Left lung (tissue), 10 donors: ENCODE results near the gene DNAAF8. TPM values are rescaled to one million over a fixed set of nuclear protein-coding genes. Genes with fewer than 3 reads are reported as not detected.

Experiments
- ATAC-seq: fragments of 200-7000 bp; cut with Tn5 transposase; one replicate; pipeline ENCODE4 v1.9.1; 2020; ENCODE audit warnings: moderate library complexity
- DNase-seq, 4 donors: peaks; one replicate each; pipeline ENCODE4 v3.0.0-alpha.2; 2013 to 2020
- H3K27ac ChIP-seq, 2 donors: fragments of 200-600 bp; sonication (generic) in 1 of 2; one replicate each; pipeline versions ENCODE4 v1.5.0 to v1.8.0; 2020 to 2021
- H3K27me3 ChIP-seq, 2 donors: fragments of 200-600 bp; sonication (generic) in 1 of 2; one replicate each; pipeline versions ENCODE4 v1.5.0 to v1.8.0; 2020 to 2021
- H3K36me3 ChIP-seq, 2 donors: fragments of 200-600 bp; sonication (generic) in 1 of 2; one replicate each; pipeline versions ENCODE4 v1.5.0 to v1.8.0; 2020 to 2021
- H3K4me1 ChIP-seq, 2 donors: fragments of 200-600 bp; one replicate each; pipeline ENCODE4 v1.8.0; 2021
- H3K4me3 ChIP-seq, 2 donors: fragments of 200-600 bp; sonication (generic) in 1 of 2; one replicate each; pipeline versions ENCODE4 v1.5.0 to v1.8.0; 2020 to 2021; ENCODE audit warnings: mild to moderate bottlenecking in 1 of 2
- H3K9me3 ChIP-seq, 2 donors: fragments of 200-600 bp; sonication (generic) in 1 of 2; one replicate each; pipeline versions ENCODE4 v1.5.0 to v1.8.0; 2020 to 2021
- CTCF ChIP-seq, 2 donors: fragments of 200-600 bp; sonication (generic) in 1 of 2; IDR thresholded peaks; one replicate each; pipeline versions ENCODE4 v1.5.0 to v1.8.0; 2021; ENCODE audit warnings: antibody characterized with exemption in 2 of 2
- intact Hi-C, 2 donors: fragments of 100-400 bp; cut with DNase I; formaldehyde crosslinking; loops; one replicate each; pipeline versions ENCODE4 v1.11.2 to v1.14.2; 2022
- polyA plus RNA-seq, 6 donors: library from polyadenylated mRNA; unstranded; fragments of 120-200 nt; gene quantifications; one replicate each; pipeline ENCODE4 v1.2.1, GENCODE V29; 2013; ENCODE audit not compliant: insufficient read length in 6 of 6
- total RNA-seq, 2 donors: library from RNA; stranded (reverse); fragmentation: NEBNext Ultra II Directional; extraction: Animal tissue kit (Norgen Biotek cat#: 25700); gene quantifications; one replicate each; pipeline ENCODE4 v1.2.1, GENCODE V29; 2021
- donor health status: DM: no; HTN: yes; CAD: no.
- donor health status: DM: no; HTN: no; CAD: no.

The DNAAF8 gene
- total and polyA plus RNA-seq, 8 donors, result 1.2 to 4.2 (median 2.9) TPM

- no peaks in the 10 kb centered on the region for H3K4me1 ChIP-seq
- no peaks in the 10 kb centered on the region for H3K9me3 ChIP-seq
- no peak overlapping the region for H3K4me3 ChIP-seq
- no peak for TF ChIP-seq CTCF (IDR thresholded peaks at IDR 0.05)
- H3K36me3 ChIP-seq, result no peaks in the 10 kb centered on the region
- H3K27me3 ChIP-seq, result no peaks in the 10 kb centered on the region
- H3K27ac ChIP-seq, result no peak overlapping the region
- ATAC-seq, result no peak
- peak in 1 of 4 donors; percentile 57 for DNase-seq
- intact Hi-C loops, result no loop called here
These were observed 51.6 kb downstream of the DNAAF8 start for GRCh38 chr16:4785758-4786433.

- Histone ChIP-seq H3K9me3 (no peaks in the 10 kb centered on the region), H3K27me3 (no peaks in the 10 kb centered on the region), H3K4me3 (no peak overlapping the region), H3K4me1 (no peaks in the 10 kb centered on the region), H3K36me3 (no peaks in the 10 kb centered on the region), H3K27ac (no peak overlapping the region)
- DNase-seq, result no peak
- no peak for ATAC-seq
- intact Hi-C loops, result no loop called here
- TF ChIP-seq CTCF (IDR thresholded peaks at IDR 0.05), result no peak
These were observed 52.7 kb downstream of the DNAAF8 start for GRCh38 chr16:4787068-4787467.

GRCh38 chr16:4787627-4788482 lies 53.5 kb downstream of the DNAAF8 start, which contains the start of gene SEPTIN12:
SEPTIN12 (minus strand) TSS chr16:4788345; CDS start chr16:4787645, 700 bp downstream.
- H3K36me3 ChIP-seq, result no peaks in the 10 kb centered on the region
- no peaks in the 10 kb centered on the region for H3K27me3 ChIP-seq
- ATAC-seq, result no peak
- H3K27ac ChIP-seq, result no peak within 1 kb of the TSS
- DNase-seq, result peak in 1 of 4 donors; percentile 43
- intact Hi-C loops, result no loop called here
- H3K9me3 ChIP-seq, result no peaks in the 10 kb centered on the region
- no peak within 1 kb of the TSS for H3K4me3 ChIP-seq
- TF ChIP-seq CTCF (IDR thresholded peaks at IDR 0.05), result no peak
- H3K4me1 ChIP-seq, result no peaks in the 10 kb centered on the region

- Histone ChIP-seq H3K27ac (no peak overlapping the region), H3K4me3 (no peak overlapping the region), H3K4me1 (no peaks in the 10 kb centered on the region), H3K9me3 (no peaks in the 10 kb centered on the region), H3K36me3 (no peaks in the 10 kb centered on the region), H3K27me3 (no peaks in the 10 kb centered on the region)
- peak in 1 of 4 donors; percentile 64 for DNase-seq
- no peak for TF ChIP-seq CTCF (IDR thresholded peaks at IDR 0.05)
- intact Hi-C loops, result no loop called here
- ATAC-seq, result peak; percentile 62
These were observed 54.2 kb downstream of the DNAAF8 start for GRCh38 chr16:4788489-4788889.

GRCh38 chr16:4788910-4789309 lies 54.6 kb downstream of the DNAAF8 start:
- no peaks in the 10 kb centered on the region for H3K36me3 ChIP-seq
- DNase-seq (peak in 1 of 4 donors; percentile 9), ATAC-seq (no peak)
- no peaks in the 10 kb centered on the region for H3K9me3 ChIP-seq
- H3K27me3 ChIP-seq, result no peaks in the 10 kb centered on the region
- intact Hi-C loops, result no loop called here
- no peak overlapping the region for H3K4me3 ChIP-seq
- H3K27ac ChIP-seq, result no peak overlapping the region
- H3K4me1 ChIP-seq, result no peaks in the 10 kb centered on the region
- TF ChIP-seq CTCF (IDR thresholded peaks at IDR 0.05), result no peak
